Type B pancreatic cell (in vitro differentiated cells): ENCODE data around the gene KCNK15. TPM values are rescaled to one million over a fixed set of nuclear protein-coding genes. Genes with fewer than 3 reads are reported as not detected.

Experiments
- DNase-seq: peaks from one replicate; pipeline ENCODE4 v3.0.0; 2021; ENCODE audit warnings: mixed read lengths; ENCODE audit not compliant: unreplicated experiment; ENCODE audit errors: extremely low spot score
- H3K27ac Mint-ChIP-seq: 2 replicates; pipeline ENCODE4 v1.8.0; 2021; ENCODE audit warnings: mild to moderate bottlenecking, mixed read lengths
- H3K27me3 Mint-ChIP-seq: 2 replicates; pipeline ENCODE4 v1.8.0; 2021; ENCODE audit warnings: mixed read lengths
- H3K36me3 Mint-ChIP-seq: 2 replicates; pipeline ENCODE4 v1.8.0; 2021; ENCODE audit warnings: mixed read lengths
- H3K4me1 Mint-ChIP-seq: one replicate; pipeline ENCODE4 v1.8.0; 2021; ENCODE audit warnings: mixed read lengths; ENCODE audit not compliant: unreplicated experiment
- H3K4me3 Mint-ChIP-seq: 2 replicates; pipeline ENCODE4 v1.8.0; 2021; ENCODE audit warnings: mild to moderate bottlenecking, mixed read lengths
- H3K9me3 Mint-ChIP-seq: 2 replicates; pipeline ENCODE4 v1.8.0; 2021; ENCODE audit warnings: mixed read lengths
- total RNA-seq: library from RNA; stranded (reverse); gene quantifications from 2 replicates; pipeline ENCODE4 v1.2.1, GENCODE V29; 2021; ENCODE audit warnings: low replicate concordance
- TF ChIP-seq, protein P1 (sequence below): fragments of 200-600 bp; sonication (generic); conservative IDR thresholded peaks from 2 replicates; pipeline ENCODE4 v1.5.0; 2021; ENCODE audit warnings: antibody characterized with exemption, mild to moderate bottlenecking

Gene KCNK15
- total RNA-seq, 1 donor from 2014 or later: 0.36 TPM

DNA sequence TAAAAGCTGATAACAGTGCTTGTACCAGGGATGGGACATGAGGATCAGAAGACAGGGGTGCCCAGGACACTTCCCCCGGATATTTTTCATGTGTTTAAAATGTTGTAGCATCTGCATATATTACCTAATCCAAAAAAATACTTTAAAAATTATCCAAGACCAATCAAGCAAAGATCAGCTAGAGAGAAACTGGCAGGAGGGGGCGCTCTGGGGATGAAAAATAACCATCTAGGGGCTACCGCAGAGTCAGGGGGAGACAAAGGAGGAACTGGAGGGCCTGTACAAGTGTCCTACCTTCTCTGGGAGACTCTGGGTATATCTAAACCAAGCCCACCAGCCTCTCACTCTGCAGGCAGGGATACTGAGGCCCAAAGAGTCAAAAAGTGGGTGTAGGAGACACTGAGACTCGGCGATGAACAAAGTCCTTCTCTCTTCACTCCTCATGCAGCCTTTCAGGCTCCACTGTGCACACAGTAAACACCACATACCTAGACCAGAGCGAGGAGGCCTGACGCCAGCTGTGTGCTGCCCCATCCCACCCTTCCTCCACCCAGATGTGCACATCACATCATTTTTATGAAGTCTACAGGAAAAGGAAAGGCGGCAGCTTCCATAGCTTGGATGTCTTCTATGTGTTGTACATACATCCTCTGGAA is 54.9 kb downstream of the KCNK15 start:
- TF ChIP-seq, protein P1, sequence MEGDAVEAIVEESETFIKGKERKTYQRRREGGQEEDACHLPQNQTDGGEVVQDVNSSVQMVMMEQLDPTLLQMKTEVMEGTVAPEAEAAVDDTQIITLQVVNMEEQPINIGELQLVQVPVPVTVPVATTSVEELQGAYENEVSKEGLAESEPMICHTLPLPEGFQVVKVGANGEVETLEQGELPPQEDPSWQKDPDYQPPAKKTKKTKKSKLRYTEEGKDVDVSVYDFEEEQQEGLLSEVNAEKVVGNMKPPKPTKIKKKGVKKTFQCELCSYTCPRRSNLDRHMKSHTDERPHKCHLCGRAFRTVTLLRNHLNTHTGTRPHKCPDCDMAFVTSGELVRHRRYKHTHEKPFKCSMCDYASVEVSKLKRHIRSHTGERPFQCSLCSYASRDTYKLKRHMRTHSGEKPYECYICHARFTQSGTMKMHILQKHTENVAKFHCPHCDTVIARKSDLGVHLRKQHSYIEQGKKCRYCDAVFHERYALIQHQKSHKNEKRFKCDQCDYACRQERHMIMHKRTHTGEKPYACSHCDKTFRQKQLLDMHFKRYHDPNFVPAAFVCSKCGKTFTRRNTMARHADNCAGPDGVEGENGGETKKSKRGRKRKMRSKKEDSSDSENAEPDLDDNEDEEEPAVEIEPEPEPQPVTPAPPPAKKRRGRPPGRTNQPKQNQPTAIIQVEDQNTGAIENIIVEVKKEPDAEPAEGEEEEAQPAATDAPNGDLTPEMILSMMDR: no peak
- peaks cover 17% of the 10 kb centered on the region for H3K4me1 Mint-ChIP-seq
- no peaks in the 10 kb centered on the region for H3K36me3 Mint-ChIP-seq
- no peak overlapping the region for H3K4me3 Mint-ChIP-seq
- no peak overlapping the region for H3K27ac Mint-ChIP-seq
- peaks cover 18% of the 10 kb centered on the region for H3K27me3 Mint-ChIP-seq
- no peak for DNase-seq
- H3K9me3 Mint-ChIP-seq: no peaks in the 10 kb centered on the region

Other genes with a start within 250 kb of the KCNK15 start
- gene SERINC3, start 223.8 kb upstream of the KCNK15 start, total RNA-seq: 47.1 and 65.6 TPM in 2 replicates
- gene PKIG, start 163.3 kb upstream of the KCNK15 start, total RNA-seq: 13.9 and 24.3 TPM in 2 replicates
- gene ADA, start 94.2 kb upstream of the KCNK15 start, total RNA-seq: 7.5 and 15.1 TPM in 2 replicates
- not detected in 2 replicates for gene CCN5, start 30.5 kb upstream of the KCNK15 start, total RNA-seq
- gene RIMS4, start 64.7 kb downstream of the KCNK15 start, total RNA-seq: 3.6 and 7.5 TPM in 2 replicates
- 153 and 183 TPM in 2 replicates for gene YWHAB, start 139.8 kb downstream of the KCNK15 start, total RNA-seq
- 57.4 and 83.4 TPM in 2 replicates for gene PABPC1L, start 164.2 kb downstream of the KCNK15 start, total RNA-seq
- gene TOMM34, start 214.5 kb downstream of the KCNK15 start, total RNA-seq: 42.8 and 58.2 TPM in 2 replicates
- gene STK4, start 220.6 kb downstream of the KCNK15 start, total RNA-seq: 28.3 and 32.6 TPM in 2 replicates